Stimulated activated effector memory CD8-positive, alpha-beta T cell treated with anti-CD3 and anti-CD28 coated beads, Interleukin-12 subunit alpha, Interleukin-12 subunit beta, amount 100 ng/mL, for 72 hours (primary cell): Measurements from ENCODE around the gene MYO5A.

ENCODE experiments used
- ATAC-seq: fragments of 150-1000 bp; cut with Tn5 transposase; 2 replicates; pipeline ENCODE4 v1.10.0; 2021
- DNase-seq, 2 donors: peaks; one replicate each; pipeline ENCODE4 v3.0.0; 2021 to 2022; ENCODE audit warnings: low spot score in 2 of 2
- H3K27ac Mint-ChIP-seq: one replicate; pipeline ENCODE4 v1.8.0; 2022; ENCODE audit warnings: mild to moderate bottlenecking, mixed read lengths
- H3K36me3 Mint-ChIP-seq: one replicate; pipeline ENCODE4 v1.8.0; 2022; ENCODE audit warnings: mild to moderate bottlenecking, mixed read lengths
- H3K4me1 Mint-ChIP-seq: one replicate; pipeline ENCODE4 v1.8.0; 2022; ENCODE audit warnings: mixed read lengths
- H3K4me3 Mint-ChIP-seq: one replicate; pipeline ENCODE4 v1.8.0; 2022; ENCODE audit warnings: mild to moderate bottlenecking, mixed read lengths
- H3K9me3 Mint-ChIP-seq: one replicate; pipeline ENCODE4 v1.8.0; 2022; ENCODE audit warnings: mixed read lengths

Gene MYO5A

GRCh38 chr15:52317022-52317421, 211.7 kb downstream of the MYO5A start:
- Mint-ChIP-seq H3K4me1 (no peaks in the 10 kb centered on the region), H3K4me3 (no peak overlapping the region), H3K36me3 (peaks cover 100% of the 10 kb centered on the region), H3K9me3 (no peaks in the 10 kb centered on the region), H3K27ac (no peak overlapping the region)
- ATAC-seq (no peak), DNase-seq (no peak)

GRCh38 chr15:52309154-52309548, 219.5 kb downstream of the MYO5A start:
- Mint-ChIP-seq H3K27ac (no peak overlapping the region), H3K4me1 (no peaks in the 10 kb centered on the region), H3K9me3 (no peaks in the 10 kb centered on the region), H3K36me3 (peaks cover 40% of the 10 kb centered on the region), H3K4me3 (no peak overlapping the region)
- DNase-seq: no peak
- peak; percentile 57 for ATAC-seq

- ATAC-seq (peak; percentile 53), DNase-seq (no peak)
- Mint-ChIP-seq H3K9me3 (no peaks in the 10 kb centered on the region), H3K36me3 (peaks cover 35% of the 10 kb centered on the region), H3K4me3 (no peak overlapping the region), H3K27ac (no peak overlapping the region), H3K4me1 (no peaks in the 10 kb centered on the region)
Observed at GRCh38 chr15:52308446-52309153, 220.1 kb downstream of the MYO5A start.

- ATAC-seq: no peak
- no peaks in the 10 kb centered on the region for H3K4me1 Mint-ChIP-seq
Observed at GRCh38 chr15:52307847-52308246, 220.8 kb downstream of the MYO5A start.

GRCh38 chr15:52306270-52306669, 222.4 kb downstream of the MYO5A start:
- ATAC-seq: peak; percentile 76
- H3K27ac Mint-ChIP-seq: no peak overlapping the region
- H3K4me1 Mint-ChIP-seq: no peaks in the 10 kb centered on the region
- no peaks in the 10 kb centered on the region for H3K9me3 Mint-ChIP-seq
- no peak for DNase-seq
- H3K4me3 Mint-ChIP-seq: no peak overlapping the region
- peaks cover 12% of the 10 kb centered on the region for H3K36me3 Mint-ChIP-seq

More at GRCh38 chr15:52307847-52308246, 220.8 kb downstream of the MYO5A start:
- Mint-ChIP-seq H3K27ac (no peak overlapping the region), H3K4me3 (no peak overlapping the region), H3K36me3 (peaks cover 27% of the 10 kb centered on the region), H3K9me3 (no peaks in the 10 kb centered on the region)
- no peak for DNase-seq

- no peak for DNase-seq
- Mint-ChIP-seq H3K9me3 (no peaks in the 10 kb centered on the region), H3K4me3 (no peak overlapping the region), H3K27ac (no peak overlapping the region), H3K4me1 (no peaks in the 10 kb centered on the region), H3K36me3 (no peaks in the 10 kb centered on the region)
- ATAC-seq: no peak
Observed at GRCh38 chr15:52303093-52303772, 225.4 kb downstream of the MYO5A start.

- no peak for DNase-seq
- no peak overlapping the region for H3K4me3 Mint-ChIP-seq
- no peak overlapping the region for H3K27ac Mint-ChIP-seq
- ATAC-seq: no peak
- H3K9me3 Mint-ChIP-seq: no peaks in the 10 kb centered on the region
- no peaks in the 10 kb centered on the region for H3K36me3 Mint-ChIP-seq
- H3K4me1 Mint-ChIP-seq: no peaks in the 10 kb centered on the region
Observed at GRCh38 chr15:52301265-52301847, 227.3 kb downstream of the MYO5A start.

- DNase-seq (peak in 1 of 2 donors; percentile 38), ATAC-seq (no peak)
- Mint-ChIP-seq H3K4me3 (peak within 1 kb of the TSS; percentile 34), H3K27ac (no peak within 1 kb of the TSS), H3K9me3 (no peaks in the 10 kb centered on the region), H3K36me3 (no peaks in the 10 kb centered on the region), H3K4me1 (peaks cover 13% of the 10 kb centered on the region)
Observed at GRCh38 chr15:52295421-52296001, 233.2 kb downstream of the MYO5A start, which contains the start of gene MYO5C. TSS of gene MYO5C (minus strand) at chr15:52295804. CDS start at chr15:52295636, 168 bp downstream.

GRCh38 chr15:52294881-52295420, 233.7 kb downstream of the MYO5A start:
- ATAC-seq: peak; percentile 14
- Mint-ChIP-seq H3K4me3 (peak overlapping the region; percentile 34), H3K36me3 (no peaks in the 10 kb centered on the region), H3K27ac (no peak overlapping the region), H3K9me3 (no peaks in the 10 kb centered on the region), H3K4me1 (peaks cover 16% of the 10 kb centered on the region)
- DNase-seq: peak in 1 of 2 donors; percentile 43

GRCh38 chr15:52292780-52293392, 235.8 kb downstream of the MYO5A start:
- ATAC-seq (no peak), DNase-seq (no peak)
- H3K4me1 Mint-ChIP-seq: peaks cover 19% of the 10 kb centered on the region
- H3K4me3 Mint-ChIP-seq: no peak overlapping the region
- H3K27ac Mint-ChIP-seq: no peak overlapping the region
- no peaks in the 10 kb centered on the region for H3K36me3 Mint-ChIP-seq
- no peaks in the 10 kb centered on the region for H3K9me3 Mint-ChIP-seq

- H3K4me3 Mint-ChIP-seq: no peak overlapping the region
- peaks cover 19% of the 10 kb centered on the region for H3K4me1 Mint-ChIP-seq
- no peak overlapping the region for H3K27ac Mint-ChIP-seq
- no peaks in the 10 kb centered on the region for H3K9me3 Mint-ChIP-seq
- no peaks in the 10 kb centered on the region for H3K36me3 Mint-ChIP-seq
- ATAC-seq (peak; percentile 29), DNase-seq (no peak)
Observed at GRCh38 chr15:52291204-52291603, 237.5 kb downstream of the MYO5A start.

- ATAC-seq: no peak
- no peaks in the 10 kb centered on the region for H3K9me3 Mint-ChIP-seq
- H3K36me3 Mint-ChIP-seq: no peaks in the 10 kb centered on the region
- no peak overlapping the region for H3K27ac Mint-ChIP-seq
- no peak for DNase-seq
- no peak overlapping the region for H3K4me3 Mint-ChIP-seq
- peaks cover 19% of the 10 kb centered on the region for H3K4me1 Mint-ChIP-seq
Observed at GRCh38 chr15:52290800-52291199, 237.9 kb downstream of the MYO5A start.

GRCh38 chr15:52290329-52290728, 238.4 kb downstream of the MYO5A start:
- Mint-ChIP-seq H3K9me3 (no peaks in the 10 kb centered on the region), H3K4me3 (no peak overlapping the region), H3K27ac (peak overlapping the region; percentile 59), H3K4me1 (peaks cover 19% of the 10 kb centered on the region), H3K36me3 (no peaks in the 10 kb centered on the region)
- peak; percentile 62 for ATAC-seq
- DNase-seq: no peak

GRCh38 chr15:52289629-52290081, 239.0 kb downstream of the MYO5A start:
- ATAC-seq (no peak), DNase-seq (no peak)
- Mint-ChIP-seq H3K4me3 (no peak overlapping the region), H3K27ac (peak overlapping the region; percentile 59), H3K9me3 (no peaks in the 10 kb centered on the region), H3K36me3 (no peaks in the 10 kb centered on the region), H3K4me1 (peaks cover 16% of the 10 kb centered on the region)

- no peak overlapping the region for H3K4me3 Mint-ChIP-seq
- H3K4me1 Mint-ChIP-seq: peaks cover 12% of the 10 kb centered on the region
- ATAC-seq (no peak), DNase-seq (no peak)
- H3K36me3 Mint-ChIP-seq: no peaks in the 10 kb centered on the region
- no peak overlapping the region for H3K27ac Mint-ChIP-seq
- no peaks in the 10 kb centered on the region for H3K9me3 Mint-ChIP-seq
Observed at GRCh38 chr15:52288986-52289385, 239.7 kb downstream of the MYO5A start.
